Activated B cell treated with CpG ODN at 0.5 μM for 24 hours (primary cell): ENCODE results near the gene MALT1. TPM values are rescaled to one million over a fixed set of nuclear protein-coding genes. Genes with fewer than 3 reads are reported as not detected.

Source experiments
- ATAC-seq: fragments of 200-7000 bp; cut with Tn5 transposase; one replicate; pipeline ENCODE4 v1.10.0; 2021; ENCODE audit warnings: low read depth, mild to moderate bottlenecking, moderate library complexity
- CTCF ChIA-PET: fragments of 350-600 bp; sonication (Branson Sonifier 250); formaldehyde crosslinking; loops from one replicate; lab custom pipeline; 2021; ENCODE audit warnings: antibody characterized with exemption; lab: Charles Lee
- POLR2A ChIA-PET: fragments of 350-600 bp; sonication (Branson Sonifier 250); formaldehyde crosslinking; loops from one replicate; lab custom pipeline; 2021; ENCODE audit warnings: antibody characterized with exemption; lab: Charles Lee
- DNase-seq: peaks from one replicate; pipeline ENCODE4 v3.0.0; 2022
- H3K27ac Mint-ChIP-seq: one replicate; pipeline ENCODE4 v1.8.0; 2020; ENCODE audit warnings: mixed read lengths
- H3K27me3 Mint-ChIP-seq: one replicate; pipeline ENCODE4 v1.8.0; 2021; ENCODE audit warnings: mixed read lengths
- H3K36me3 Mint-ChIP-seq: one replicate; pipeline ENCODE4 v1.8.0; 2021; ENCODE audit warnings: low read depth, mixed read lengths
- H3K4me1 Mint-ChIP-seq: one replicate; pipeline ENCODE4 v1.8.0; 2021; ENCODE audit warnings: mixed read lengths
- H3K4me3 Mint-ChIP-seq: one replicate; pipeline ENCODE4 v1.8.0; 2020; ENCODE audit warnings: mild to moderate bottlenecking, mixed read lengths
- H3K9me3 Mint-ChIP-seq: one replicate; pipeline ENCODE4 v1.8.0; 2020; ENCODE audit warnings: mixed read lengths
- CTCF ChIP-seq: fragments of 200-600 bp; IDR thresholded peaks from one replicate; pipeline ENCODE4 v1.8.0; 2022; ENCODE audit warnings: antibody characterized with exemption, mild to moderate bottlenecking
- intact Hi-C: fragments of 100-400 bp; cut with micrococcal nuclease; formaldehyde crosslinking; loops from one replicate; pipeline ENCODE4 v1.15.1; 2024
- total RNA-seq: library from RNA; stranded (reverse); gene quantifications from 2 replicates; pipeline ENCODE4 v1.2.3, GENCODE V29; 2022

The MALT1 gene
- total RNA-seq, 1 donor from 2014 or later: 75.6 TPM

GRCh38 chr18:58692422-58693185 is 21.3 kb downstream of the MALT1 start:
- ChIA-PET CTCF (interaction anchor here (0.6 to 2.1 kb wide), 6 partner anchors 21 to 166 kb away, joined by 3 to 9 read pairs (median 4); partner anchors contain the start of gene MALT1), POLR2A (interaction anchor here (0.6 to 0.7 kb wide), 2 partner anchors 24 to 69 kb away, joined by 3 to 8 read pairs; no protein-coding TSS in a partner anchor)
- ATAC-seq: no peak
- no peak for TF ChIP-seq CTCF
- no peak for DNase-seq
- H3K27ac Mint-ChIP-seq: peak overlapping the region; percentile 41
- no peaks in the 10 kb centered on the region for H3K27me3 Mint-ChIP-seq
- intact Hi-C loops: loop anchor here (2.0 kb wide), 1 partner anchor 16 kb away; no protein-coding TSS in a partner anchor
- H3K4me1 Mint-ChIP-seq: peaks cover 34% of the 10 kb centered on the region
- no peaks in the 10 kb centered on the region for H3K9me3 Mint-ChIP-seq
- peaks cover 59% of the 10 kb centered on the region for H3K36me3 Mint-ChIP-seq
- no peak overlapping the region for H3K4me3 Mint-ChIP-seq

- ATAC-seq: no peak
- no peak for DNase-seq
- Mint-ChIP-seq H3K27me3 (no peaks in the 10 kb centered on the region), H3K36me3 (peaks cover 47% of the 10 kb centered on the region), H3K27ac (no peak overlapping the region), H3K4me3 (no peak overlapping the region), H3K4me1 (peaks cover 24% of the 10 kb centered on the region), H3K9me3 (no peaks in the 10 kb centered on the region)
- TF ChIP-seq CTCF: no peak
- intact Hi-C loops: no loop called here
- POLR2A ChIA-PET: no interaction called here
- CTCF ChIA-PET: no interaction called here
Measured at GRCh38 chr18:58694221-58694620, 23.0 kb downstream of the MALT1 start.

- Mint-ChIP-seq H3K4me1 (peaks cover 19% of the 10 kb centered on the region), H3K9me3 (no peaks in the 10 kb centered on the region), H3K4me3 (no peak overlapping the region), H3K27me3 (no peaks in the 10 kb centered on the region), H3K36me3 (peaks cover 41% of the 10 kb centered on the region), H3K27ac (peak overlapping the region; percentile 2)
- no peak for TF ChIP-seq CTCF
- intact Hi-C loops: no loop called here
- ChIA-PET CTCF (no interaction called here), POLR2A (no interaction called here)
- DNase-seq: no peak
- no peak for ATAC-seq
Measured at GRCh38 chr18:58694720-58695468, 23.6 kb downstream of the MALT1 start.

DNA sequence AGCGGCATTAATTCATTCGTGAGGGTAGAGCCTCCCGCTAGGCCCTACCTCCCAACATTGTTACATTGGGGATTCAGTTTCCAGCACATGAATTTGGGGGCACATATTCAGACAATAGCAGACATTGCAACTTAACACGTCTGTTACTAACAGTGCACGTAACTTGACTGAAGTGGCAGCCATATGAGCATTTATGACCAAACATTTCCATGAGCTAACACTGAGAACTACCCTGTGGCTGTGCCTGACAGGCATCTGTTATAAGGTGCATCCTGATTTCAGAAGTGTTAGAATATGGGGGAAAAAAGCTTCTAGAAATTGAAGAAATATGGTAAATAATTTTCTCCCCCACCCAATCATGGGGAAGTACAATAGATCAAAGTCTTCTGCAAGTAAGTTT is 24.5 kb downstream of the MALT1 start:
- intact Hi-C loops: no loop called here
- CTCF ChIA-PET: no interaction called here
- Mint-ChIP-seq H3K27ac (peak overlapping the region; percentile 9), H3K36me3 (peaks cover 33% of the 10 kb centered on the region), H3K27me3 (no peaks in the 10 kb centered on the region), H3K4me1 (peaks cover 18% of the 10 kb centered on the region), H3K4me3 (no peak overlapping the region), H3K9me3 (no peaks in the 10 kb centered on the region)
- POLR2A ChIA-PET: no interaction called here
- no peak for TF ChIP-seq CTCF
- no peak for ATAC-seq
- no peak for DNase-seq

- TF ChIP-seq CTCF: no peak
- H3K27ac Mint-ChIP-seq: peak overlapping the region; percentile 1
- H3K4me3 Mint-ChIP-seq: no peak overlapping the region
Measured at GRCh38 chr18:58697146-58697545, 25.9 kb downstream of the MALT1 start.

More at GRCh38 chr18:58697146-58697545, 25.9 kb downstream of the MALT1 start:
- ChIA-PET POLR2A (interaction anchor here (0.7 kb wide), 1 partner anchor 32 kb away, joined by 4 read pairs; no protein-coding TSS in a partner anchor), CTCF (interaction anchor here (1.3 kb wide), 1 partner anchor 167 kb away, joined by 3 read pairs; no protein-coding TSS in a partner anchor)
- Mint-ChIP-seq H3K4me1 (peaks cover 18% of the 10 kb centered on the region), H3K36me3 (peaks cover 39% of the 10 kb centered on the region), H3K27me3 (no peaks in the 10 kb centered on the region), H3K9me3 (no peaks in the 10 kb centered on the region)
- intact Hi-C loops: no loop called here
- DNase-seq (no peak), ATAC-seq (no peak)
